ENCODE measurements around the gene SEMA4F.

Gene SEMA4F

GRCh38 chr2:74689671-74690070 lies 35.6 kb downstream of the SEMA4F start:
- ChIA-PET POLR2A (no interaction called here), CTCF (interaction anchor here (1.2 to 3.9 kb wide), 8 partner anchors 9 to 511 kb away, joined by 3 to 77 read pairs (median 6); no protein-coding TSS in a partner anchor)
- DNase-seq (ENCODE audit: low read depth, low spot score) = no peak
- TF ChIP-seq, protein P1, sequence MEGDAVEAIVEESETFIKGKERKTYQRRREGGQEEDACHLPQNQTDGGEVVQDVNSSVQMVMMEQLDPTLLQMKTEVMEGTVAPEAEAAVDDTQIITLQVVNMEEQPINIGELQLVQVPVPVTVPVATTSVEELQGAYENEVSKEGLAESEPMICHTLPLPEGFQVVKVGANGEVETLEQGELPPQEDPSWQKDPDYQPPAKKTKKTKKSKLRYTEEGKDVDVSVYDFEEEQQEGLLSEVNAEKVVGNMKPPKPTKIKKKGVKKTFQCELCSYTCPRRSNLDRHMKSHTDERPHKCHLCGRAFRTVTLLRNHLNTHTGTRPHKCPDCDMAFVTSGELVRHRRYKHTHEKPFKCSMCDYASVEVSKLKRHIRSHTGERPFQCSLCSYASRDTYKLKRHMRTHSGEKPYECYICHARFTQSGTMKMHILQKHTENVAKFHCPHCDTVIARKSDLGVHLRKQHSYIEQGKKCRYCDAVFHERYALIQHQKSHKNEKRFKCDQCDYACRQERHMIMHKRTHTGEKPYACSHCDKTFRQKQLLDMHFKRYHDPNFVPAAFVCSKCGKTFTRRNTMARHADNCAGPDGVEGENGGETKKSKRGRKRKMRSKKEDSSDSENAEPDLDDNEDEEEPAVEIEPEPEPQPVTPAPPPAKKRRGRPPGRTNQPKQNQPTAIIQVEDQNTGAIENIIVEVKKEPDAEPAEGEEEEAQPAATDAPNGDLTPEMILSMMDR (IDR thresholded peaks at IDR 0.05; ENCODE audit: insufficient read depth, low read length, missing control alignments) = no peak
- H3K4me3 ChIP-seq (ENCODE audit: low read depth, low read length) = no peak overlapping the region

DNA sequence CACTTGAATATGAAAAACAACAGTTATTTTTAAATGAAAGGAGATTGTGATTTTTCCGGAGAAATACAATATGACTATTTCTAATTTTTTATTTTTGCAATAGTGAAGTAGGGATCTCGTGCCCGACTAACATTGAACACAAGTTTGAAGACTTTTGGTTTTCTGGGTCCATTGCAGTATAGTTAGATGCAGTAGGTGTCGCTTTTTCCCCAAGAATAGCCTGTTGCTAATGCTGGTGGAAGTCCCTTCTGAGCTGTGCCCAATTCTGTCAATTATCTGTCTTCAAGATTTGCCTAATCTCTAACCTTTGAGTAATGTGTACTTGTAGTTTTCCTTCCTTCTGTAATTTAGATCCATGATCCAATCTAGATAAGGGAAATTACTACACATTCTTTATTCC lies 36.5 kb downstream of the SEMA4F start:
- POLR2A ChIA-PET = no interaction called here
- TF ChIP-seq, protein P1 (IDR thresholded peaks at IDR 0.05; ENCODE audit: insufficient read depth, low read length, missing control alignments) = peak; percentile 64

GRCh38 chr2:74691929-74692328 lies 37.9 kb downstream of the SEMA4F start:
- CTCF ChIA-PET = interaction anchor here (1.0 to 3.0 kb wide), 28 partner anchors 9 to 712 kb away, joined by 3 to 142 read pairs (median 6); no protein-coding TSS in a partner anchor
- no peak overlapping the region for H3K4me3 ChIP-seq (ENCODE audit: low read depth, low read length)
- POLR2A ChIA-PET = no interaction called here
- DNase-seq (ENCODE audit: low read depth, low spot score) = no peak
- TF ChIP-seq, protein P1 (IDR thresholded peaks at IDR 0.05; ENCODE audit: insufficient read depth, low read length, missing control alignments) = no peak

More for the DNA sequence above, 36.5 kb downstream of the SEMA4F start:
- no peak overlapping the region for H3K4me3 ChIP-seq (ENCODE audit: low read depth, low read length)
- CTCF ChIA-PET = interaction anchor here (0.6 to 3.0 kb wide), 35 partner anchors 11 to 918 kb away, joined by 3 to 142 read pairs (median 5); no protein-coding TSS in a partner anchor
- no peak for DNase-seq (ENCODE audit: low read depth, low spot score)

DNA sequence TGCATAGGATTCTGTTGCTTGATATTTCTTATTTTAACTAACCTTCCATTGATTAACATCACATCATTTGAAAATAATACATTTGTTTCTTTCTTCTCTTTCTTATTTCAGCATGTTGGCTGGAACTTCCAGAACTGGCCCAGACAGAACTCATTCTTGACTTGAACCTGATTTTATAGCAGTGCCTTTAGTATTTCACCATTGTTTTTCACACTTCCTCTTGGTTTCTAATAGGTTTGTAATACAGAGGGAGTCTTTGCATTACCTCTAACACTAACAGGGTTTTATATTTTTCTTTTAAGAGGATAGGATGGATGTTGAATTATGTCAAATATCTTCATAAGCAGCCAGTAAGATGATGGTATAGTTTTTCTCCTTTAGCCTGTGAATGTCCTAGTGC lies 39.2 kb downstream of the SEMA4F start:
- ChIA-PET POLR2A (no interaction called here), CTCF (interaction anchor here (2.2 to 3.0 kb wide), 4 partner anchors 22 to 194 kb away, joined by 15 to 142 read pairs (median 26); no protein-coding TSS in a partner anchor)
- no peak for DNase-seq (ENCODE audit: low read depth, low spot score)
- TF ChIP-seq, protein P1 (IDR thresholded peaks at IDR 0.05; ENCODE audit: insufficient read depth, low read length, missing control alignments) = no peak
- no peak overlapping the region for H3K4me3 ChIP-seq (ENCODE audit: low read depth, low read length)

GRCh38 chr2:74693668-74694067 lies 39.6 kb downstream of the SEMA4F start:
- TF ChIP-seq, protein P1 (IDR thresholded peaks at IDR 0.05; ENCODE audit: insufficient read depth, low read length, missing control alignments) = no peak
- ChIA-PET CTCF (interaction anchor here (0.6 to 2.2 kb wide), 5 partner anchors 17 to 193 kb away, joined by 3 to 31 read pairs (median 3); no protein-coding TSS in a partner anchor), POLR2A (no interaction called here)
- no peak overlapping the region for H3K4me3 ChIP-seq (ENCODE audit: low read depth, low read length)
- no peak for DNase-seq (ENCODE audit: low read depth, low spot score)

DNA sequence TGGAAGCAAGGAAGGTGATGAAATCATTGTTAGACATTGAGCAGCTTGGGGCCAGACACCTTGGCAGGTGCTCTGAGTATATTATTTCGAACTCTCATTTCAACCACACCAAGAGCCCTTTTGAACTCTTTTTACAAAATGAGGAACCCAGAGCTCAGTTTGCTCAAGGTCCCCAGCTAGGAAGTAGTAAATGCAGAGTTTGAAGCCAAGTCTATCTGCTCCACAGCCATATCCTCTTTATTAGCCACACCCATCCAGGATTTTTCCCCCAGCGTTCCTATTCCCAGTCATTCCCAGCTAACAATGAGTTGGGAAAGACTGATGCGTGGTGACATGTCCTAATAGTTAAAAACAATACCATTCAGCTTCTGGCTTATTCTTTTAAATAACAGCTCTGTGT lies 40.2 kb downstream of the SEMA4F start:
- ChIA-PET POLR2A (no interaction called here), CTCF (interaction anchor here (0.6 to 2.2 kb wide), 8 partner anchors 9 to 193 kb away, joined by 3 to 31 read pairs (median 4); no protein-coding TSS in a partner anchor)
- no peak for DNase-seq (ENCODE audit: low read depth, low spot score)
- no peak overlapping the region for H3K4me3 ChIP-seq (ENCODE audit: low read depth, low read length)
- TF ChIP-seq, protein P1 (IDR thresholded peaks at IDR 0.05; ENCODE audit: insufficient read depth, low read length, missing control alignments) = no peak

Data from AG04449 (cell line).